Measurements from ENCODE around the gene ECI2. TPM values are rescaled to one million over a fixed set of nuclear protein-coding genes. Genes with fewer than 3 reads are reported as not detected.

The ECI2 gene
- polyA plus RNA-seq, 3 donors from 2014 or later, result 37.0 to 61.3 (median 43.3) TPM

DNA sequence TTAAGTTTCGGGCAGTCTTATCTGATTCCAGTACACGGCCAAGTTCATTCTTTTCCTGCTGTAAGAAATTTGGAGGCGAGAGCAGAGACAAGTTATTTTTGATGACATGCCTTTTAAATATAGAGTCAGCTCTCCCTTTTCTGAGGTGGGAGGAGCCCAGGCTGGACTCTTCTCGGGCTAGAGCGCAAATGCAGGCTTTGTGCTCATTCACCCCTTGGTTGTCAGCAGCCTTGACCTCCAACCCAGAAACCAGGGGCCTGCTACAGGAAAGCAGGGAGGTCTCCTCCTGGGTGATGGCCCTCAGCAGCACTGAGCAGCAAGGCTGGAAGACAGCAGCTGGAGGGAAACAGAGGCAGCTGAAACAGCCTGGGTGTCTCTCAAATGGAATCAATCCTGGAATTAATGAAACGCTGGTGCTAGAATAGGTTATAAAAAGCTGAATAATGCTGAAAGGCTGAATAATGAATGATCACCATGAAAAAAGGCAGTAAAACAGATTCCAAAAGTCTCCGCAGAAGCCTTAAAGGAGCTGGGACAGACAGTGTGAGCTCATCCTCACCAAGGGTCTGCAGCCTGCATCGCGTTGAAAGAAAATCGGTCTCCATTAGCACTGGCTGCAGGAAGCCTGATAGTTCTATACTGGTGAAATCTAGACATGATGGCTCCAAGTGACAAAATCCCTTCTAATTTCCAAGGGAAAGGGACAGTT lies 28.2 kb upstream of the ECI2 start:
- Mint-ChIP-seq H3K9me3 (peaks cover 0 to 5% (median under 1%) of the 10 kb centered on the region in 6 donors), H3K36me3 (no peaks in the 10 kb centered on the region), H3K4me1 (no peaks in the 10 kb centered on the region), H3K27me3 (ENCODE audit: low read depth in 3 of 3) (peaks cover 0 to 13% (median 5%) of the 10 kb centered on the region in 3 donors), H3K4me3 (no peak overlapping the region), H3K27ac (no peak overlapping the region)
- DNase-seq, result no peak

- H3K4me3 Mint-ChIP-seq, result no peak overlapping the region
- peaks cover 0 to 13% (median 5%) of the 10 kb centered on the region in 3 donors for H3K27me3 Mint-ChIP-seq (ENCODE audit: low read depth in 3 of 3)
- H3K36me3 Mint-ChIP-seq, result no peaks in the 10 kb centered on the region
- H3K27ac Mint-ChIP-seq, result no peak overlapping the region
- no peak for DNase-seq
- H3K9me3 Mint-ChIP-seq, result no peaks in the 10 kb centered on the region
- no peaks in the 10 kb centered on the region for H3K4me1 Mint-ChIP-seq
Measured at GRCh38 chr6:4162370-4162769, 27.0 kb upstream of the ECI2 start.

GRCh38 chr6:4159491-4159890 lies 24.1 kb upstream of the ECI2 start:
- no peak for DNase-seq
- H3K27ac Mint-ChIP-seq, result no peak overlapping the region
- no peaks in the 10 kb centered on the region for H3K36me3 Mint-ChIP-seq
- no peak overlapping the region for H3K4me3 Mint-ChIP-seq
- peaks cover 2 to 5% of the 10 kb centered on the region in 2 donors for H3K4me1 Mint-ChIP-seq
- H3K9me3 Mint-ChIP-seq, result no peaks in the 10 kb centered on the region
- H3K27me3 Mint-ChIP-seq (ENCODE audit: low read depth in 3 of 3), result peaks cover 0 to 10% (median 3%) of the 10 kb centered on the region in 3 donors

DNA sequence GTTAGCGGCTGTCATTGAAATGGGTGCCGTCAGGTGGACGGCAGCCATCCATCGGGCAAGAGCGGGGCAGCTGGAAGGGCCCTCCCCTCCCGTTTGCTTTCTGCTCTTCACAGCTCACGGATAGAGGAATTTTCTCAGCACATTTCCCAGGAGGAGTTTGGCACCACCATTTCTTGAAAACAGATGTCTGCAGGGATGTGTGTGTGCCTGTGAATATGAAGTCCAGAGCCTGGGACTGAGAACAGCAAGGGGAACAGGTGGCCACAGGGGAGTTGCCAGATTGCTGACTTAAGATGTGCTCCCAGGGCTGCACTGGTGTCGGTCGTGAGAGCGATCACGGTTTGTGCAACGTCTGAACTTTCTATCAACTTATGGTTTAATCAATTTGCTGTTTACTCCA lies 22.1 kb upstream of the ECI2 start:
- Mint-ChIP-seq H3K27me3 (ENCODE audit: low read depth in 3 of 3) (peaks cover 0 to 9% (median 7%) of the 10 kb centered on the region in 3 donors), H3K4me3 (no peak overlapping the region), H3K27ac (no peak overlapping the region), H3K36me3 (no peaks in the 10 kb centered on the region), H3K9me3 (no peaks in the 10 kb centered on the region), H3K4me1 (peaks cover 2 to 5% of the 10 kb centered on the region in 2 donors)
- DNase-seq, result no peak

DNA sequence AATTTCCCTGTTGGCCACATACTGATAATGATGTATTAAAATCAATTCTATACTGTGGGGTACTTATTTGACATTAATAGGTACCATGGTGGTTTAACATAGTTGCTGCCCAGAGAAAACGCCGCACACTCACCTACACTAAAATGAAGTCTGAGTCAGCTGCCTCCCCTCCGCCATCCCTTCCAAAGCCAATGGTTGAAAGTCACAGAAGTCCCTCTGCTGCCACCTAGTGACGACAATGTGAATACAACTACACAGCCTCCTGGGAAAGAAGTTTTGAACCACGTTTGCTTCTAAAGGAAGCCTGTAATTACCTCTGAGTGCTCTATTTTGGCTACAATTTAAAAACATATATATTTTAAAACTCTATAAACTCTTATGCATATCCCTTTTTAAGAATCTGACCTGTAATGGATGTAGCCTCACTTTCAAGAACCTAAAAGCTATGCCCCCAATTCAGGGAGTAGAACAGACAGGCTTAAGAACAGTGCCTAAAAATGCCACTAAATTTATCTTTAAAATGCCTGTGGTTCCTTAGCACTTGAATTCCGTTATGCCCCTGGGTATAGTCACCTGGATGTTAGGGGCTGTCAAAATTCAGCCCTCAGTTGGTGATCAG lies 20.6 kb upstream of the ECI2 start:
- peaks cover 0 to 16% (median 13%) of the 10 kb centered on the region in 3 donors for H3K27me3 Mint-ChIP-seq (ENCODE audit: low read depth in 3 of 3)
- H3K4me3 Mint-ChIP-seq, result no peak overlapping the region
- H3K4me1 Mint-ChIP-seq, result peaks cover 2 to 5% of the 10 kb centered on the region in 2 donors
- H3K27ac Mint-ChIP-seq, result no peak overlapping the region
- H3K9me3 Mint-ChIP-seq, result no peaks in the 10 kb centered on the region
- H3K36me3 Mint-ChIP-seq, result no peaks in the 10 kb centered on the region
- peak; percentile 62 to 73 (median 63) for DNase-seq

- Mint-ChIP-seq H3K36me3 (no peaks in the 10 kb centered on the region), H3K9me3 (no peaks in the 10 kb centered on the region), H3K27me3 (ENCODE audit: low read depth in 3 of 3) (peaks cover 0 to 16% (median 9%) of the 10 kb centered on the region in 3 donors), H3K4me1 (peaks cover 2 to 5% of the 10 kb centered on the region in 2 donors), H3K4me3 (no peak overlapping the region), H3K27ac (peak overlapping the region in 1 of 6 donors; percentile 43)
- DNase-seq, result no peak
Measured at GRCh38 chr6:4153514-4153985, 18.2 kb upstream of the ECI2 start.

DNA sequence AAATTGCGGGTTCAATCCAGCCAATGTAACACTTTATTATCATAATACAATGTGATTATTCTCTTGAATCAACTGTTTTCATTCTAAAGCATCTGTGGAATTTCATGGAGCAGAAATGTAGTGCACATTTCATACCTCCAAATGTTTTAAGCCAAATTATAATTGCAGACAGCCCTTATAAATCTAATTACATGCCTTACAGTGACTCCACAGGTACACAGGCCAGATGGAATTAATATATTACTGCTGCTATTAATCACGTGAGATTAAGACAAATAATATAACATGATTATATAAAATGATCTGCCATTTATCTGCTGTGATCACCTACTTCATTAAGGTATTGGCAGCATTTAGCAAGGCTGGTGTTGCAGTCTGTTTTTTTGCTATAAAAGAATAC lies 9.7 kb upstream of the ECI2 start:
- no peak for DNase-seq
- Mint-ChIP-seq H3K27ac (no peak overlapping the region), H3K9me3 (no peaks in the 10 kb centered on the region), H3K4me3 (no peak overlapping the region), H3K36me3 (peaks cover 0 to 3% (median 0%) of the 10 kb centered on the region in 3 donors), H3K4me1 (no peaks in the 10 kb centered on the region), H3K27me3 (ENCODE audit: low read depth in 3 of 3) (peaks cover 0 to 4% (median 0%) of the 10 kb centered on the region in 3 donors)

GRCh38 chr6:4139272-4139671 lies 3.9 kb upstream of the ECI2 start:
- Mint-ChIP-seq H3K27ac (no peak overlapping the region), H3K4me1 (peaks cover 13 to 16% of the 10 kb centered on the region in 2 donors), H3K27me3 (ENCODE audit: low read depth in 3 of 3) (peaks cover under 1 to 9% (median 1%) of the 10 kb centered on the region in 3 donors), H3K36me3 (peaks cover 0 to 3% (median 0%) of the 10 kb centered on the region in 3 donors), H3K4me3 (no peak overlapping the region), H3K9me3 (no peaks in the 10 kb centered on the region)
- no peak for DNase-seq

- Mint-ChIP-seq H3K4me1 (peaks cover 21 to 27% of the 10 kb centered on the region in 2 donors), H3K9me3 (no peaks in the 10 kb centered on the region), H3K27ac (no peak overlapping the region), H3K27me3 (ENCODE audit: low read depth in 3 of 3) (peaks cover 1 to 12% (median 3%) of the 10 kb centered on the region in 3 donors), H3K4me3 (no peak overlapping the region), H3K36me3 (peaks cover 0 to 3% (median under 1%) of the 10 kb centered on the region in 3 donors)
- no peak for DNase-seq
Measured at GRCh38 chr6:4138186-4138585, 2.8 kb upstream of the ECI2 start.

- Mint-ChIP-seq H3K9me3 (no peaks in the 10 kb centered on the region), H3K27ac (peak overlapping the region; percentile 58 to 86 (median 79)), H3K36me3 (peaks cover 0 to 13% (median 6%) of the 10 kb centered on the region in 3 donors), H3K4me3 (peak overlapping the region; percentile 82 to 87 (median 85)), H3K27me3 (ENCODE audit: low read depth in 3 of 3) (peaks cover 1 to 12% (median 3%) of the 10 kb centered on the region in 3 donors), H3K4me1 (peaks cover 23 to 31% of the 10 kb centered on the region in 2 donors)
- DNase-seq, result no peak
Measured at GRCh38 chr6:4136354-4136831, 1.0 kb upstream of the ECI2 start.

DNA sequence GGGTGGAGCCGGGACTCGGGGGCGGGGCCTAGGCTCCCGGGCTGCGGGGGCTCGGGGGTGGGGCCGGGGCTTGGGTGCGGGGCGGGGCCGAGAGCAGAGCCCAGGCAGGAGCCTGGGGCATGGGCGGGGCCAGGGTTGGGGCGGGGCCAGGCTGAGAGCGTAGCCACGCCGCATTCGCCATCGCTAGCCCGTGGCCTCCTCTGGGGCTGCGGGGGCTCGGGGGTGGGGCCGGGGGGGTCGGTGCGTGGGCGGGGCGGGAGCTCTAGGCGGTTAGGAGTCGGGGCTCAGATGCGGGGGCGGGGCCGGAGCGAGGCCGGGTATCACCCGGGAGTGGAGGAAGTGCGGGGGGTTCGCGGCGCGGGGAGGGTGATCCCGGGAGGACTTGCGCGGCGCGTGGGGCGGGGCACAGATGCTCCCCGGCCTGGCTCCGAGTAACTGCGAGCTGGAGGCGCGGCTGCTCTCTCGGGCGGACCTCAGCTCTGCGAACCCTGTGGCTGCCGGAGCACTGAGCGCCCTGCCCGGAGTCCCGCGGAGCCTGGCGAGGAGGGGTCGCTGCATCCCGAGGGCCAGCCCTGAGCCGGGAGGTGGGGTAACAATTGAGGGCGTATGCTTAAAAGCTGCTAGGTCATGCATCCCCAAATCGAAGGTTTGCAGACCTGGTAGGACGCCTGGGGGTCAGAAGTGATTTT lies 434 bp upstream of the ECI2 start:
- DNase-seq, result peak; percentile 83 to 87 (median 84)

GRCh38 chr6:4133941-4134838 lies 1.2 kb downstream of the ECI2 start:
- Mint-ChIP-seq H3K27ac (peak overlapping the region; percentile 59 to 92 (median 90)), H3K36me3 (peaks cover 7 to 26% (median 18%) of the 10 kb centered on the region in 3 donors), H3K27me3 (ENCODE audit: low read depth in 3 of 3) (peaks cover 1 to 8% (median 3%) of the 10 kb centered on the region in 3 donors), H3K4me1 (peaks cover 23 to 31% of the 10 kb centered on the region in 2 donors), H3K4me3 (peak overlapping the region; percentile 85 to 92 (median 86)), H3K9me3 (no peaks in the 10 kb centered on the region)
- DNase-seq, result peak in 1 of 3 donors; percentile 6

More for the DNA sequence above, 434 bp upstream of the ECI2 start:
- Mint-ChIP-seq H3K27me3 (ENCODE audit: low read depth in 3 of 3) (peaks cover 1 to 8% (median 3%) of the 10 kb centered on the region in 3 donors), H3K36me3 (peaks cover 0 to 13% (median 4%) of the 10 kb centered on the region in 3 donors), H3K4me3 (peak overlapping the region; percentile 82 to 87 (median 85)), H3K27ac (peak overlapping the region; percentile 59 to 86 (median 79)), H3K9me3 (no peaks in the 10 kb centered on the region), H3K4me1 (peaks cover 23 to 31% of the 10 kb centered on the region in 2 donors)
